Measurements from ENCODE around the gene FAM131C. TPM values are rescaled to one million over a fixed set of nuclear protein-coding genes. Genes with fewer than 3 reads are reported as not detected.

FAM131C gene
- polyA plus RNA-seq, 3 donors, result not detected

GRCh38 chr1:16077406-16078245, 4.2 kb upstream of the FAM131C start:
- H2AFZ ChIP-seq (ENCODE audit: insufficient read depth, low read depth, low read length, poor library complexity, severe bottlenecking), result no peak overlapping the region
- H3K4me2 ChIP-seq (replicated peaks; ENCODE audit: extremely low read depth, low read length, poor library complexity, severe bottlenecking), result no peak overlapping the region
- H3K27ac Mint-ChIP-seq, result peak overlapping the region in 1 of 7 donors; percentile 35
- H4K20me1 ChIP-seq (ENCODE audit: insufficient read depth, low read length), result no peaks in the 10 kb centered on the region
- no peak overlapping the region for H3K9ac ChIP-seq (ENCODE audit: insufficient read depth, low read length, poor library complexity, severe bottlenecking)
- H3K79me2 ChIP-seq (ENCODE audit: insufficient read depth, low read length), result no peaks in the 10 kb centered on the region
- no peak for DNase-seq
- H3K4me3 ChIP-seq (replicated peaks in 1 of 3; ENCODE audit: low read depth in 2 of 3, low read length in 3 of 3), result no peak overlapping the region
- TF ChIP-seq, protein P1, sequence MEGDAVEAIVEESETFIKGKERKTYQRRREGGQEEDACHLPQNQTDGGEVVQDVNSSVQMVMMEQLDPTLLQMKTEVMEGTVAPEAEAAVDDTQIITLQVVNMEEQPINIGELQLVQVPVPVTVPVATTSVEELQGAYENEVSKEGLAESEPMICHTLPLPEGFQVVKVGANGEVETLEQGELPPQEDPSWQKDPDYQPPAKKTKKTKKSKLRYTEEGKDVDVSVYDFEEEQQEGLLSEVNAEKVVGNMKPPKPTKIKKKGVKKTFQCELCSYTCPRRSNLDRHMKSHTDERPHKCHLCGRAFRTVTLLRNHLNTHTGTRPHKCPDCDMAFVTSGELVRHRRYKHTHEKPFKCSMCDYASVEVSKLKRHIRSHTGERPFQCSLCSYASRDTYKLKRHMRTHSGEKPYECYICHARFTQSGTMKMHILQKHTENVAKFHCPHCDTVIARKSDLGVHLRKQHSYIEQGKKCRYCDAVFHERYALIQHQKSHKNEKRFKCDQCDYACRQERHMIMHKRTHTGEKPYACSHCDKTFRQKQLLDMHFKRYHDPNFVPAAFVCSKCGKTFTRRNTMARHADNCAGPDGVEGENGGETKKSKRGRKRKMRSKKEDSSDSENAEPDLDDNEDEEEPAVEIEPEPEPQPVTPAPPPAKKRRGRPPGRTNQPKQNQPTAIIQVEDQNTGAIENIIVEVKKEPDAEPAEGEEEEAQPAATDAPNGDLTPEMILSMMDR (IDR thresholded peaks at IDR 0.05), result no peak
- H3K4me1 ChIP-seq (ENCODE audit: control insufficient read depth in 1 of 2, insufficient read depth in 2 of 2, low read length in 2 of 2), result peaks cover 7 to 10% of the 10 kb centered on the region in 2 donors
- peaks cover 8 to 17% of the 10 kb centered on the region in 2 donors for H3K27me3 ChIP-seq (ENCODE audit: control insufficient read depth in 2 of 2, insufficient read depth in 2 of 2, low read length in 2 of 2)
- peaks cover 17 to 25% (median 25%) of the 10 kb centered on the region in 3 donors for H3K27me3 Mint-ChIP-seq (ENCODE audit: low read depth in 3 of 3)
- peaks cover 0 to 3% of the 10 kb centered on the region in 2 donors for H3K36me3 Mint-ChIP-seq
- H3K36me3 ChIP-seq (replicated peaks in 1 of 2; ENCODE audit: control insufficient read depth in 1 of 2, insufficient read depth in 2 of 2, low read length in 2 of 2), result no peaks in the 10 kb centered on the region
- intact Hi-C loops (cut with micrococcal nuclease), result no loop called here
- H3K27ac ChIP-seq (ENCODE audit: low read depth in 1 of 2, low read length in 2 of 2), result no peak overlapping the region
- peaks cover 0 to 6% (median 0%) of the 10 kb centered on the region in 7 donors for H3K9me3 Mint-ChIP-seq
- 76% methylated on average over 6 of the region's 12 CpGs for WGBS (ENCODE audit: insufficient coverage)
- H3K4me1 Mint-ChIP-seq, result peaks cover 11% of the 10 kb centered on the region
- H3K4me3 Mint-ChIP-seq, result no peak overlapping the region
- H3K9me3 ChIP-seq (replicated peaks in 1 of 2; ENCODE audit: control insufficient read depth in 1 of 2, insufficient read depth in 1 of 2, low read length in 2 of 2), result peaks cover 0 to 4% of the 10 kb centered on the region in 2 donors

DNA sequence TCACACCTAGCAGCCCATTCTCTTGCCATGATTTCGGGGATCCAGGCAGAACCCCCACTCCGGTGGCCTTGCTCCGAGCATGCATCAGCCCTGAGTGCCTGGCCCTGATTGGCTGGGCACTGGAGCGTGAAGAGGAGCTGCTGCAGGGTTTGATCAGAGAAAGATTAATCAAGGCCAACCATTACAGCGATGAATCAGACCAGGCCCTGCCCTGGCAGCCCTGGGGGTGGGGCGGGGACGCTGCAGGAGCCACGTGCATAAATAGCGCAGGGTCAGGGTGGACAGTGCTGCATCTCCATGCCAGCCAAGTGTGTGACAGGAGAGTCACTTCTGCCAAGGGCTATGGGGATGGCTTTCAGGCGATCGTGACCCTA, 3.4 kb upstream of the FAM131C start:
- intact Hi-C loops (cut with micrococcal nuclease), result no loop called here
- H2AFZ ChIP-seq (ENCODE audit: insufficient read depth, low read depth, low read length, poor library complexity, severe bottlenecking), result no peak overlapping the region
- Mint-ChIP-seq H3K9me3 (peaks cover 0 to 6% (median 0%) of the 10 kb centered on the region in 7 donors), H3K27ac (no peak overlapping the region), H3K36me3 (peaks cover 0 to 3% of the 10 kb centered on the region in 2 donors), H3K4me3 (no peak overlapping the region), H3K27me3 (ENCODE audit: low read depth in 3 of 3) (peaks cover 25 to 32% (median 32%) of the 10 kb centered on the region in 3 donors), H3K4me1 (peaks cover 11% of the 10 kb centered on the region)
- no peak overlapping the region for H3K27ac ChIP-seq (ENCODE audit: low read depth in 1 of 2, low read length in 2 of 2)
- no peaks in the 10 kb centered on the region for H3K36me3 ChIP-seq (replicated peaks in 1 of 2; ENCODE audit: control insufficient read depth in 1 of 2, insufficient read depth in 2 of 2, low read length in 2 of 2)
- WGBS (ENCODE audit: insufficient coverage), result 95% methylated on average over 9 of the region's 11 CpGs
- TF ChIP-seq, protein P1 (IDR thresholded peaks at IDR 0.05), result no peak
- H3K4me3 ChIP-seq (replicated peaks in 1 of 3; ENCODE audit: low read depth in 2 of 3, low read length in 3 of 3), result no peak overlapping the region
- no peak overlapping the region for H3K4me2 ChIP-seq (replicated peaks; ENCODE audit: extremely low read depth, low read length, poor library complexity, severe bottlenecking)
- H3K79me2 ChIP-seq (ENCODE audit: insufficient read depth, low read length), result no peaks in the 10 kb centered on the region
- H3K9me3 ChIP-seq (replicated peaks in 1 of 2; ENCODE audit: control insufficient read depth in 1 of 2, insufficient read depth in 1 of 2, low read length in 2 of 2), result peaks cover 0 to 4% of the 10 kb centered on the region in 2 donors
- H3K9ac ChIP-seq (ENCODE audit: insufficient read depth, low read length, poor library complexity, severe bottlenecking), result no peak overlapping the region
- no peak for DNase-seq
- no peaks in the 10 kb centered on the region for H4K20me1 ChIP-seq (ENCODE audit: insufficient read depth, low read length)
- H3K27me3 ChIP-seq (ENCODE audit: control insufficient read depth in 2 of 2, insufficient read depth in 2 of 2, low read length in 2 of 2), result peaks cover 8 to 25% of the 10 kb centered on the region in 2 donors
- peaks cover 7 to 10% of the 10 kb centered on the region in 2 donors for H3K4me1 ChIP-seq (ENCODE audit: control insufficient read depth in 1 of 2, insufficient read depth in 2 of 2, low read length in 2 of 2)

All from CD14-positive monocyte (primary cell).